ENCODE results near the gene PPM1K. TPM values are rescaled to one million over a fixed set of nuclear protein-coding genes. Genes with fewer than 3 reads are reported as not detected.

Gene PPM1K
- total RNA-seq, 2 experiments from 2014 or later = 65.7 to 87.7 TPM

DNA sequence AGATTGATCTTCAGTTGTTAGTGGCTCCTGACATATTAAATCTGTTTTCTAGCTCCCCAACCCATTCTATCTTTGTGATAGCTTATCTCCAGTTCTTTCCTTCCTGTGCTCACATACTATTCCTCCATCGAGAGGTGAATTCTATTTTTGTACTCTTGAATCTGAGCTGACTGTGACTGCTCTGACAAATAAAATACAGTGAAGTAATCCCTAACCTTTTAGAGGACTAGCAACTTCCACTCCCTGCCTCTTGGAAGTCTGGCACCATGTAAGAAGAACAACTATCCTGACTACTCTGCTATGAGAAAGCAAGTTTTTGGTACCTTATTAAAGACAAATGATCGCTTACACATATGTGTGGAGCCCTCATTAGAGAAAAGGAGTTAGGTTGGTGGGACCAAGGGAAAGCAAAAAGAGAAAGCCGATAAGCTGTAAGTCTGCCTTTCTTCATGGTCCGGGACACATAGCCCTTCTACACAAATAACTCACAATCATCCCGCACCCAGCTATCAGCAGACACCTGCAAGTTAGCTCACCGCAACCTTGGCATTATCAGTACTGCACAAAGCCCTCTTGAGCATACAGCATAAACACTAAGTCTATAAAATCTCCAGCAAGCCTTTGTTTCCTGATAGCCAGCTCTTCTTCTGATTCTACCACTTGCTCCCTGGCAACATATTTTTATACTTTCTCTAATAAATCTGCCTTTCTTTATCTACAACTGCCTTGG is 13.5 kb upstream of the PPM1K start:
- Histone ChIP-seq H3K36me3 (ENCODE audit: insufficient read depth, low read length) (no peaks in the 10 kb centered on the region), H3K4me3 (ENCODE audit: low read depth, low read length, poor library complexity, severe bottlenecking) (no peak overlapping the region), H3K4me2 (ENCODE audit: low read length) (no peak overlapping the region), H3K9me3 (ENCODE audit: low read length) (no peaks in the 10 kb centered on the region), H3K9me2 (ENCODE audit: insufficient read depth, low read length) (no peaks in the 10 kb centered on the region), H2AFZ (ENCODE audit: low read length) (no peak overlapping the region), H3K79me2 (ENCODE audit: insufficient read depth, low read depth, low read length) (no peaks in the 10 kb centered on the region), H3K27ac (ENCODE audit: low read depth, low read length, poor library complexity, severe bottlenecking) (no peak overlapping the region), H3K4me1 (ENCODE audit: insufficient read depth, low read length, poor library complexity, severe bottlenecking) (no peaks in the 10 kb centered on the region), H4K20me1 (ENCODE audit: insufficient read depth, low read length) (no peaks in the 10 kb centered on the region)
- TF ChIP-seq EZH2phosphoT487 (IDR thresholded peaks at IDR 0.05; ENCODE audit: borderline replicate concordance, low read depth, low read length) (no peak), CTCF (conservative IDR thresholded peaks at IDR 0.05; ENCODE audit: low read length) (no peak)
- no peak for DNase-seq (ENCODE audit: low spot score)
- CTCF ChIA-PET (ENCODE audit: unreplicated experiment) = interaction anchor here (1.5 kb wide), 1 partner anchor 11 kb away, joined by 3 read pairs; no protein-coding TSS in a partner anchor
- intact Hi-C loops (cut with micrococcal nuclease; ENCODE audit: unreplicated experiment) = no loop called here
- BruUV-seq (replicated peaks) = no TSS peak
- POLR2A ChIA-PET = interaction anchor here (0.6 to 7.5 kb wide), 6 partner anchors 8 to 244 kb away, joined by 3 to 53 read pairs (median 4); partner anchors contain the start of gene PPM1K

DNA sequence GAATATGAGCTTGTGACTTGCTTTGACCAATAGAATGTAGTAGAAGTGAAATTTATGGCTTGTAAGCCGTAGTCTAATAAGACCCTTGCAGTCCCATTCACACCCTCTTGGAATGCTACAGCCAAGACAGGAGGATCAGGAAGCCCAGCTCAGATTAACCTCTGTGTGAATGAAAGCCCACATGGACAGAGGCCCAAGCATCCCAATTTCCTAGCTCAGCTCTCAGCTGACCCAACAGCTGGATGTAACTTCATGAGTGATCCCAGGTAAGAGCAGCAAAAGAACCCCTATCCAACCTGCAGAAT is 12.8 kb upstream of the PPM1K start:
- ChIA-PET POLR2A (interaction anchor here (0.7 to 7.5 kb wide), 5 partner anchors 9 to 243 kb away, joined by 3 to 53 read pairs (median 5); partner anchors contain the start of gene PPM1K), CTCF (ENCODE audit: unreplicated experiment) (interaction anchor here (0.5 to 1.5 kb wide), 2 partner anchors 10 to 52 kb away, joined by 3 read pairs; no protein-coding TSS in a partner anchor)
- H3K9me2 ChIP-seq (ENCODE audit: insufficient read depth, low read length) = no peaks in the 10 kb centered on the region
- H4K20me1 ChIP-seq (ENCODE audit: insufficient read depth, low read length) = no peaks in the 10 kb centered on the region
- H3K27ac ChIP-seq (ENCODE audit: low read depth, low read length, poor library complexity, severe bottlenecking) = no peak overlapping the region
- BruUV-seq (replicated peaks) = no TSS peak
- TF ChIP-seq CTCF (conservative IDR thresholded peaks at IDR 0.05; ENCODE audit: low read length) (no peak), EZH2phosphoT487 (IDR thresholded peaks at IDR 0.05; ENCODE audit: borderline replicate concordance, low read depth, low read length) (no peak)
- no peak overlapping the region for H3K4me2 ChIP-seq (ENCODE audit: low read length)
- H3K36me3 ChIP-seq (ENCODE audit: insufficient read depth, low read length) = no peaks in the 10 kb centered on the region
- H3K4me1 ChIP-seq (ENCODE audit: insufficient read depth, low read length, poor library complexity, severe bottlenecking) = no peaks in the 10 kb centered on the region
- H3K9me3 ChIP-seq (ENCODE audit: low read length) = no peaks in the 10 kb centered on the region
- no peak for DNase-seq (ENCODE audit: low spot score)
- no peak overlapping the region for H3K4me3 ChIP-seq (ENCODE audit: low read depth, low read length, poor library complexity, severe bottlenecking)
- no peaks in the 10 kb centered on the region for H3K79me2 ChIP-seq (ENCODE audit: insufficient read depth, low read depth, low read length)
- no peak overlapping the region for H2AFZ ChIP-seq (ENCODE audit: low read length)
- intact Hi-C loops (cut with micrococcal nuclease; ENCODE audit: unreplicated experiment) = no loop called here
